HG02852 (cell line): Measurements from ENCODE around the gene ASPRV1.
"Not testable (repeated sequence)": the region's sequence is repeated elsewhere in the genome, so short reads cannot be mapped to it uniquely, and the experiment has no call there.

Experiments
- ATAC-seq: cut with Tn5 transposase; IDR thresholded peaks from one replicate; pipeline ENCODE4 v1.9.1; 2021; ENCODE audit warnings: mild to moderate bottlenecking, moderate library complexity; ENCODE audit not compliant: unreplicated experiment

Gene ASPRV1

DNA sequence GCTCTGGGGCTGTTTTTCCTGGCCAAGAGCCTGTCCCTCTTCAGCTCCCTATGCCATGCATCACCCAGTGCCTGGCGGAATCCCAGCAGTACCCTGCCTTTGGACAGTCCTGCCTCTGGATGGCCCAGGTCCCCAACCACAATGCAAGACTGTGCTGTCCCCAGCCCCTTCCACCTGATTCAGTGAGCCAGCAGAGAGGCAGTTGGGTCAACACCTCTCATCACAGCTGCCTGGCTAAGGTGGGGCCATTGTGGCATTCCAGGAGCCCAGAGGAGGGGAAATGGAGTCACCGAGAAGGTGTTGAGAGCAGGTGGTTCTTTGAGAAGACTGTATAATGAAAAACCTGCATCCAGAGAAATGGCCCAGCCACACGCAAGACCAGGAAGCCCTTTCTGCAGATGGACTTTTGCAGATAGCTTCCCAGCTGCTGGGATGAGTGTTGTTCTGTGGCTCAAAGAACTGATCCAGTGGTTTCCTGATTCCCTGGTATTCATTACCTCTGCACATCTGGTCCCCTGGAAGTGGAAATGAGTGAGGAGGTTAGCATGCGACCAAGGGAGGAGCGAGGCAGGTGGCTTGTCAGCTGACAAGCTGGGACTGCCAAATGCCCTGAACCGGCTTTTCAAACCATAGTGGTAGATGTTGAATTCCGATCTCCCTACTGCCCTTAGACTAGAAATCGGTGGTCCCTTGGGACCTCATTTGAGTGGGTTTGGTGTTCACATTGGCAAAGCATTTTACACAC lies 1.7 kb upstream of the ASPRV1 start:
- no peak for ATAC-seq

DNA sequence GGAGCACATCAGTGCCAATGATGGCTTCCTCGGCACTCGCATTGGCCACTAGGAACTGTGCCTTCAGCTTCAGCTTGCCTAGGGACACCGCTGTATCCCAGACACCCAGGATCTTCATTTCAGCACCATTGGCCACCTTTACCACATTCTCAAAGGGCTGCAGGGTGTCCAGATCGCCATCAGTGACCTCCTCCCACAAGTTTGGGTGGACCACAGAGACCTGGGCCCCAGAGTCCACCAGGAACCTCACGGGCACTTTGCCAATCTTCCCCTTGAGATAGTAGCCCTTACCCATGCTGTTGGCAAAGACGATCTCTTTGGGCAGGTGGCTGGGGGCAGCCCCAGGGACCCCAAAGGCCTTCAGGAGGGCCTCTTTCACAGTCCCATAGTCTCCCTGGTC lies 610 bp downstream of the ASPRV1 start:
- ATAC-seq, result no peak

- ATAC-seq, result no peak
These were observed 2.0 kb downstream of the ASPRV1 start for GRCh38 chr2:69959425-69959824.

DNA sequence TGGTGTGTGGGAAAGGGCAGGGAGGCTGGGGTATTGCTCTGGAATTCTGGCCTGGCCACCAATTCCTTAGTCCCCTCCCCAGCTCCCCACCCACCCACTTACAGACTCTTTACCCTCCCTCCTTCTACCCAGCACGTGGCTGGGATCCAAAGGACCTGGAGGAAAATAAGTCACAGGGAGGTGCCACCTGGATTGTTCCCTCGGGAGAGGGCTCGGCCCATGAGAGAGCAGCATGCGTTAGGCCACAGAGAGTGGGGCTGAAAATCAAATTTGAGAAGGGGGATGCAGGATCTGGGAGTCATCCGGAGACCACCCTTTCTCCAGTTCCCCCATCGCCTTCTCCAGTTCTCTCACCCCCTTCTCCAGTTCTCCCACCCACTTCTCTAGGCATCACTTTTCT lies 3.0 kb downstream of the ASPRV1 start:
- ATAC-seq, result no peak

DNA sequence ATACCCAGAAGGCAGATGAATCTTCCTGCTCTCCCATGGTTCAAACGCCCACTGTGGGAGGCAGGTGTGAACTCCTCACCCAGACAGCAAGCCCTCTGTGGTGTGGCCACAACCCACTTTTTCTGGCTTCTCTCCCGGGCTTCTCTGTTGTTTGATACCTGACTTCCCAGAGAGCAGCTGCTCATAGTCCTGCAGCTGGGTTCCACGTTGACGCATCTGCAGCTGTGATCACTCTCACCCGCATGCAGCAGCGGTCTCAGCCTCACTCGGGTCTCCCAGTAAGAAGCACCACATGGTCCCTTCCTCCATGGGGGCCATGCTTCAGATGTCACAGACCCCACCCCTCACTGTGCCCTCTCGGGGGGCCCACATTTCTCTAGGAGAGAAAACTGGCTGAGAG lies 3.5 kb downstream of the ASPRV1 start:
- ATAC-seq, result no peak

GRCh38 chr2:69956475-69956979 lies 4.9 kb downstream of the ASPRV1 start:
- no peak for ATAC-seq

DNA sequence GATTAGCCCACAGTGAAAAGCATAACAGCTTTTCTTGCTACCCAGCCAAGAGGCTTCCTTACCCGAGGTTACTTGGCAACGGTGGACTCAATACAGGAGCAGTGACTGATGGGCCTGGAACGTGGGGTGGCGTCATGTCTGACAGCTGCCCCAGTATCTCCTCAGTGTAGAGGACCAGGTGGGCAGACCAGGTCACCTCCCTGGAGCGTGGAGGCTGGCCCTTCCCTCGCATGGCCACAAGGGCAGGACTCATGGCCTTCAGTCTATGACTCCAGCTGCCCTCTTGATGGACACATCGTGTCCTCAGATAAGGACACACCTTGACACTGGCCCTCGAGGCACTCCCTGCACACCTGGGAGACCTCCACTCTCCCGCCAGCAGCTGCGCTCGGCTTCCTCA lies 6.4 kb downstream of the ASPRV1 start:
- ATAC-seq, result no peak

DNA sequence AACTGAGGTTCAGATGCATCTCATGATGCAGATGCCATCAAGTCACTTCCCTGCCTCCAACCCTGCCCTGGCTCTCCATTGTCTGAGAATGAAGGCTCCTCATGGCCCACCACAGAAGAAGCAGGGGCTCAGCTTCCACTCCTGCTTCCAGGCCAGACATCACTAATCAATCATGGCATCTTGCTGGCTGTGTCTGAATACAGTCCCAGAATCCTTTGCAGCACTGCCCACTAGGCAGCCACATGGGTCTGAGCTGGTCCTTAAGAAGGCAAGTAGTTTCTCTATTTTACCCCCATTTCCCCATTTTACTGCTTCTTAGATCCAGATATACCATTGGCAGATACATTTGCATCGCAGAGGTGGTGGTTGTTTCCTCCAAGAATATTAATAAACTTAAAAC lies 7.3 kb downstream of the ASPRV1 start:
- no peak for ATAC-seq

GRCh38 chr2:69952336-69953115 lies 8.9 kb downstream of the ASPRV1 start:
- ATAC-seq, result no peak

DNA sequence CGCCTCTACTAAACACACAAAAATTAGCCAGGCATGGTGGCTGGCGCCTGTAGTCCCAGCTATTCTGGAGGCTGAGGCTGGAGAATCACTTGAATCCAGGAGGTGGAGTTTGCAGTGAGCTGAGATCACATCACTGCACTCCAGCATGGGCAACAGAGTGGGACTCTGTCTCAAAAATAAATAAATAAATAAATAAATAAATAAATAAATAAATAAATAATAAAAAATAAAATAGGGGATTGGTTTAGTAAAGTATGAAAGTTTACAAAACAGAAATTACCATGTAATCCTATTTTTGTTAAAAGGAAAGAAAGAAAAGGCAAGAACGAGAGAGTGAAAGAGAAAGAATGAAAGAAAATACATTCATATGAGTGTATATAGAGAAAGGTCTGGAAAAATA lies 10.8 kb downstream of the ASPRV1 start:
- ATAC-seq, result not testable (repeated sequence)

DNA sequence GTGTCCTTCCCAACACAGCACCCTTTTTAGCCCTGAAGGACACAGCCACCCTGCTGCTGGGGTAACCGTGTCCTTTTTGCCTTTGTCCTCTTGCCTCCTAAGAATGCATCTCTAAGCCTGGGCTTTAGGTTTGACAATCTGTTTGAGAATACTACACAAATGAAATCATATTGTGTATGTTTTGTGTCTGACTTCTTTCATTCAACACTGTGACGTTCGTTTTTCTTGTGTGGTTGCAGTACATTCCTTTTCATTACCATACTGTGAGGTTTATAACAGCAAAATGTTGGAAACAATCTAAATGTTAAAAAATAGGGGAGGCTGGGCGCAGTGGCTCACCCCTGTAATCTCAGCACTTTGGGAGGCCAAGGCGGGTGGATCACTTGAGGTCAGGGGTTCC lies 11.2 kb downstream of the ASPRV1 start:
- ATAC-seq, result no peak

- no peak for ATAC-seq
These were observed 12.3 kb downstream of the ASPRV1 start for GRCh38 chr2:69948963-69949645.

DNA sequence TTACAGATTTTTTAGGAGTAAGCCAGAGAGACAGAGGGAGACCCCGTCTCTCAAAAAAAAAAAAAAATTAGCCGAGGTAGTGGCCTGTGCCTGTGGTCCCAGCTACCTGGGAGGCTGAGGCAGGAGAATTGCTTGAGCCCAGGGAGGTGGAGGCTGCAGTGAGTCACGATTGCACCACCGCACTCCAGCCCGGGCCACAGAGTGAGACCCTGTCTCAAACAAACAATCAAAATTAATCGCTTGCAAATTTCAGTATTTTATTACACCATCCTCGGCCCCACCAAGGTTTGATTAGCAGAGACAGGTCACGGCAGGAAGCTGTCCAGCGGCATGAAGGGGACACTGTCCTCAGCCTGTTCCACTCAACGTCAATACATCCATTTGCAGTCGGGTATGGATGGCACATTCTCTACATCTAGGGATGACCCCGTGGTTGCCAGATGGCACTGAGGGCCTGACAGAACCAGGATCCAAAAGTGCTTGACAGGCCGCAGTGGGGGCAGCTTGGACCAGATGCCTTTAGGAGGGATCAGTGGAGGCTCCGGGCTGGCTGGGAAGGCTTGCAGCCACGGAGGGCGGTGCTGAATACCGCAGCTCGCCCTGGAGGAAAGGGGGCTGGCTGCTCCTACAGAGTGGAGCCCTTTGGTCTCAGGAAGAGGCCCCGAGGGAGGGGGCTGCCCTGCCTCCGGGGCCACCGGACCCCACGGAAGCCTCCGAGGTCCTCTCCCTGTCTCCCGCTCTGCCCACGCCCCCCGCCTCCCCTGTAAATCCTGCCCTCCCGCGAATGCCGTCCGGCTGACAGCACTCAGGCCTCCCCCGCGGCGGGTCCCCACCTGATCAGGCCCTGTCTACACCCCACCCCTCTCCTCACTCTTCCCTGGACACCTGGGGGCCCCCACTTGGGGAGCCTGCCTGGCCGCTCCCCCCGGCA lies 13.1 kb downstream of the ASPRV1 start:
- ATAC-seq, result no peak

- ATAC-seq, result no peak
These were observed 14.0 kb downstream of the ASPRV1 start for GRCh38 chr2:69947325-69947931.

DNA sequence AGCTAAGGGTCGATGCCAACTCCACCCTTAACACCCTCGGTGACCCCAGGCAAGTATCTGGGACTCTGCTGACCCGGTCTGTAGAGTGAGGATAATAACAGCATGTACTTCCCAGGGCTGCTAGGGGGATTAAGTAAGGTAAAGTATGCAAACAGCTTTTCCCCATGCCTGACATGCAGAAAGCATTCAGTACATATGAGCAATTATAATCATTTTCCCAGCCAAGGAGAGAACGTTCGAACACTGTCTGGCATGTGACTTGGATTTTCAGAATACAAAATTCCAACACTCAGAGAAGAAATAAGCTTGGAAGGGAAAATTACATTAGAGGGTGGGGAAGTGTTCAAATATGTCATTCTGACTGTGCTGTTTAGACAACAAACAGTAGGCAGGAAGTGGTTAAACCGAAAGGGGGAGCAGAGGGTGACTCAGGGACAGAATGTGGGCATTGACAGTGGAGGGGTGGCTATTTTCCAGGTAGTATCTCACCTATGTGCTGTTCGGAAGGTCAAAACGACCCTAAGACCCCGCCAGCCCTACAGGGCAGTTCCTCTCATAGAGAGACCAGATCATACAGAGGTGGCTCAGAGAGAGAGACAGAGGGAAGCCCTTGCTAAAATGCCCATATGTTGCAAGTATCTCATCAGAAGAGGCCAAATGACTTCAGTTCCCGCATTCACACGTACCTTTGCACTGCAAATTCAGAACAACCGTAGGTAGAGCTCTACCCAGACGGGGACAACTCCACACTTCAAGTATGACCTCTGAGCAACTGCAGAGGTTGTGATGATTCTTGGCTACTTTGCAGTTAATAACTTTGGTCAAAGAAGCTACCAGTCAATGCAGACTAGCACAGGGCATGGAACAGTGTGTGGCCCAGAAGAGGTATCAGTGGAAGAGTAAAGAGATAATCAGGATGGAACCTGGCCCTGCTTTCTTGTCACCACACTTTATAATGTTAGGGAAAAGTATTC lies 14.8 kb downstream of the ASPRV1 start:
- ATAC-seq, result peak; percentile 78

DNA sequence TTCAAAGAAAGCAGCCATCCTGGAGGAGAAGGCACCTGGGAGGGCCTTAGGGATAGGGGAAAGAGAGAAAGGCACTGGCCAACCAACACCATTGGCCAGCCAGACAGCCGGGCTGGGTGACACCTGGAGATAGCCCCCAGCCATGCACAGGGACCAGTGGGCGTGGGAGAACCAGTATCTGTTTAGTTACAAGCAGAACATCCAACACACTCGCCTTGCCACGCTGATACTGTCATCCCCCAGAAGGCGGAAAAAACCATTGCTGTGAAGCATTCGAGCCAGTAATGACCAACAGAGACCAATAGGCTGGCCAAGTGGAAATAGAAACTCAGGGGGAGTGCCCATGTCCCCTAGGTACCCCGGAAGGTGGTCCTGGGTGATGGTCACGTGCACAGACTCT lies 15.5 kb downstream of the ASPRV1 start:
- no peak for ATAC-seq

- ATAC-seq, result no peak
These were observed 16.0 kb downstream of the ASPRV1 start for GRCh38 chr2:69945441-69945840.

DNA sequence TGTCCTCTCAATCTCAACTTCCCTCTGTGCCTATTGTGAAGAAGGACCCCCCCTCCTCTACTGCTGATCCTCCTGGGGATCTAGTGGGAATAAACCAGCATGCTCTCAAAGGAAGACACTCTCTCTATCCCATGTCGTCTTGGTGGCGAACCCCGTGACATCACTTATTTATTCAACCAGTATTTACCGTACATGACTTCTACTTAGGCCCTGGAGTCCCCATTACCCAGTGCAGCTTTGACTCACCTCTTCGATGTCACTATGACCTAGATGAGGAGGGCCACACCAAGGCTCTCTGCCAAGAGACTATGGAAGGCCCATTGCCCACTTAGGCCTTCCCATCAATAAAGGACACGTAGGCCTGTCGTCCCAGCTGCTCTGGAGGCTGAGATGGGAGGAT lies 16.7 kb downstream of the ASPRV1 start:
- no peak for ATAC-seq
